Spleen (tissue), 11 donors: ENCODE measurements around the gene SLC25A48. TPM values are rescaled to one million over a fixed set of nuclear protein-coding genes. Genes with fewer than 3 reads are reported as not detected.

Experiments used
- DNase-seq: peaks from one replicate; pipeline ENCODE4 v3.0.0-alpha.2; 2020
- H3K27ac ChIP-seq, 8 donors: fragments of 200-600 bp; sonication (generic) in 7 of 8; 1 replicate in 4 of 8; 2 replicates in 4 of 8; pipeline versions ENCODE4 v1.5.0 to v1.8.0; 2016 to 2021; ENCODE audit warnings: inconsistent platforms in 4 of 8, mild to moderate bottlenecking in 4 of 8, moderate library complexity in 1 of 8
- H3K27me3 ChIP-seq, 7 donors: fragments of 200-600 bp; sonication (generic) in 6 of 7; replicated peaks in 1 of 7; 1 replicate in 4 of 7; 2 replicates in 3 of 7; pipeline versions ENCODE4 v1.5.0 to v1.8.0; 2016 to 2021; ENCODE audit warnings: inconsistent platforms in 3 of 7, mild to moderate bottlenecking in 1 of 7
- H3K36me3 ChIP-seq, 6 donors: fragments of 200-600 bp; sonication (generic) in 5 of 6; 1 replicate in 4 of 6; 2 replicates in 2 of 6; pipeline versions ENCODE4 v1.5.0 to v1.8.0; 2016 to 2021; ENCODE audit warnings: inconsistent platforms in 2 of 6
- H3K4me1 ChIP-seq, 6 donors: fragments of 200-600 bp; sonication (generic) in 5 of 6; 1 replicate in 3 of 6; 2 replicates in 3 of 6; pipeline versions ENCODE4 v1.5.0 to v1.8.0; 2016 to 2021; ENCODE audit warnings: inconsistent platforms in 3 of 6
- H3K4me3 ChIP-seq, 8 donors: fragments of 200-600 bp; sonication (generic) in 7 of 8; 1 replicate in 4 of 8; 2 replicates in 4 of 8; pipeline versions ENCODE4 v1.5.0 to v1.8.0; 2016 to 2021; ENCODE audit warnings: inconsistent platforms in 4 of 8, mild to moderate bottlenecking in 4 of 8, moderate library complexity in 2 of 8
- H3K9me3 ChIP-seq, 8 donors: fragments of 200-600 bp; sonication (generic) in 7 of 8; 1 replicate in 4 of 8; 2 replicates in 4 of 8; pipeline versions ENCODE4 v1.5.0 to v1.8.0; 2016 to 2021; ENCODE audit warnings: inconsistent platforms in 4 of 8
- POLR2A ChIP-seq, 3 donors: fragments of 450-650 bp; IDR thresholded peaks; one replicate each; pipeline ENCODE4 v1.5.1; 2017; ENCODE audit warnings: antibody characterized with exemption in 3 of 3, mild to moderate bottlenecking in 1 of 3
- POLR2AphosphoS5 ChIP-seq, 3 donors: sonication (generic); formaldehyde crosslinking; IDR thresholded peaks; one replicate each; pipeline ENCODE4 v1.5.1; 2017; ENCODE audit warnings: antibody characterized with exemption in 3 of 3
- WGBS, 5 donors: extraction: QIAGEN DNeasy Blood & Tissue Kit in 3 of 5; methylation state at CpG; one replicate each; pipeline versions ENCODE4 v1.1.5 to v1.1.7; 2013 to 2018; 5-methylcytosine and 5-hydroxymethylcytosine counted together
- intact Hi-C: fragments of 100-400 bp; cut with DNase I; formaldehyde crosslinking; loops from one replicate; pipeline ENCODE4 v1.15.0; 2023; ENCODE audit warnings: low total_unique reads
- polyA plus RNA-seq, 3 donors: library from polyadenylated mRNA; stranded (reverse); fragments of 200-250 nt; gene quantifications; one replicate each; pipeline ENCODE4 v1.2.1, GENCODE V29; 2013
- total RNA-seq, 7 donors: library from RNA; depleted of rRNA in 3 of 7; stranded (reverse); fragments of >200 nt in 3 of 7; fragmentation: NEBNext Ultra II Directional in 4 of 7; extraction: Animal tissue kit (Norgen Biotek cat#: 25700) in 4 of 7; gene quantifications; one replicate each; pipeline versions ENCODE4 v1.1.0 to v1.2.1, GENCODE V29; 2016 to 2021
- TF ChIP-seq, protein P1 (sequence below), 11 experiments: fragments of 200-600 bp in 7 of 11; fragments of 450-650 bp in 4 of 11; sonication (generic) in 4 of 11; IDR thresholded peaks in 8 of 11; conservative IDR thresholded peaks in 3 of 11; 1 replicate in 7 of 11; 2 replicates in 4 of 11; pipeline versions ENCODE4 v1.4.0 to v1.8.0; 2016 to 2021; ENCODE audit warnings: antibody characterized with exemption in 11 of 11, inconsistent platforms in 4 of 11, mild to moderate bottlenecking in 1 of 11
- donor health status: healthy with polysubstance abuse.
- donor health status: DM: no; HTN: no; CAD: no; lungs with moderate emphysema.
- donor health status: DM: no; HTN: no; CAD: no.
- donor health status: Bipolar disorder and iron deficiency.
- donor health status: healthy.
- donor health status: DM: no; HTN: no; CAD: no.
- donor health status: DM: yes; HTN: yes; CAD: no.

SLC25A48 gene
- total and polyA plus RNA-seq, 10 donors: 0.06 to 0.66 (median 0.33) TPM; not detected in 7

DNA sequence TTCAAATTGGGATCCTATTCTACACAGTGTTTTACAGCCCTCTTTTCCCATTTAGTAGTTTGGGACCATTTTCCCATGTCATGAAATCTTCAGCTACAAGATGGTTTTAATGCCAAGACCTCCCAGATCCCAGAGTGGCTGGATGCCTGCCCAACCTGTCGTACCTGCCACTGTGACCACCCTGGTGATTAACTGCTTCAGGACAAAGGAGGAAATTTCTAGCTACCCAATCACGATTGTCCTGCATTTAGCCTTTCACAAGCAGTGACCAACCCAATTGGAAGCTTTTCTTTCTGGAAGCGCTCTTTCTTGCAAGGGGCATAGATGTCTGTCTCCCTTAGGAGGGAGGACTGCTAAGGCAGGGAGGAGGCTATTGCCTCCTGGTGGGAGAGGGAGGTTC, 47.4 kb downstream of the SLC25A48 start:
- Histone ChIP-seq H3K9me3 (no peaks in the 10 kb centered on the region), H3K4me1 (no peaks in the 10 kb centered on the region), H3K27ac (no peak overlapping the region), H3K36me3 (no peaks in the 10 kb centered on the region), H3K27me3 (peaks cover 0 to 62% (median 0%) of the 10 kb centered on the region in 7 donors), H3K4me3 (no peak overlapping the region)
- TF ChIP-seq, protein P1, sequence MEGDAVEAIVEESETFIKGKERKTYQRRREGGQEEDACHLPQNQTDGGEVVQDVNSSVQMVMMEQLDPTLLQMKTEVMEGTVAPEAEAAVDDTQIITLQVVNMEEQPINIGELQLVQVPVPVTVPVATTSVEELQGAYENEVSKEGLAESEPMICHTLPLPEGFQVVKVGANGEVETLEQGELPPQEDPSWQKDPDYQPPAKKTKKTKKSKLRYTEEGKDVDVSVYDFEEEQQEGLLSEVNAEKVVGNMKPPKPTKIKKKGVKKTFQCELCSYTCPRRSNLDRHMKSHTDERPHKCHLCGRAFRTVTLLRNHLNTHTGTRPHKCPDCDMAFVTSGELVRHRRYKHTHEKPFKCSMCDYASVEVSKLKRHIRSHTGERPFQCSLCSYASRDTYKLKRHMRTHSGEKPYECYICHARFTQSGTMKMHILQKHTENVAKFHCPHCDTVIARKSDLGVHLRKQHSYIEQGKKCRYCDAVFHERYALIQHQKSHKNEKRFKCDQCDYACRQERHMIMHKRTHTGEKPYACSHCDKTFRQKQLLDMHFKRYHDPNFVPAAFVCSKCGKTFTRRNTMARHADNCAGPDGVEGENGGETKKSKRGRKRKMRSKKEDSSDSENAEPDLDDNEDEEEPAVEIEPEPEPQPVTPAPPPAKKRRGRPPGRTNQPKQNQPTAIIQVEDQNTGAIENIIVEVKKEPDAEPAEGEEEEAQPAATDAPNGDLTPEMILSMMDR (IDR thresholded peaks at IDR 0.05 in 8 of 11, conservative IDR thresholded peaks at IDR 0.05 in 3 of 11): no peak
- TF ChIP-seq POLR2AphosphoS5 (IDR thresholded peaks at IDR 0.05) (no peak), POLR2A (IDR thresholded peaks at IDR 0.05) (no peak)
- intact Hi-C loops: no loop called here
- no peak for DNase-seq
- WGBS, 5 donors: 69 to 78% (median 71%) methylated on average over 3 of the region's 3 CpGs

DNA sequence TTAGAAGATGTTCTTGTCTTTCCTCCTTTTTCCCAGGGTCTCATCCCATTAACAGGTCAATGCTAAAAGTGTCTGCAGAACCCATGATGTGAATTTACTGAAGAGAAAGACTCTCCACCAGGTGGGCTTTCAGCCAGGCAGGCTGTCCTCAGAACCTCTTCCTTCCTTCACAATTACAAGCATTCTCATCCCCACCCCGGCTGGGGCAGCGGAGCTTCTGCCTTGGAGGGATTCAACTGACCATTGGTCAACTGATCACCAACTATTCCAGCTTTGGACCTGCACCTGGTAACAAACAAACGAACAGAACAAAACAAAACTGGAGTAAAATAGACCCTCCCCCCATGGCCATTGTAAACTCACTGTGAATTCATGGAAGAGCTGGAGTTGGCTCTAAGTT, 48.6 kb downstream of the SLC25A48 start:
- no peak overlapping the region for H3K27ac ChIP-seq
- intact Hi-C loops: no loop called here
- 73 to 84% (median 74%) methylated on average over 3 of the region's 3 CpGs for WGBS, 5 donors
- DNase-seq: no peak
- TF ChIP-seq, protein P1 (IDR thresholded peaks at IDR 0.05 in 8 of 11, conservative IDR thresholded peaks at IDR 0.05 in 3 of 11): no peak
- TF ChIP-seq POLR2AphosphoS5 (IDR thresholded peaks at IDR 0.05): no peak
- TF ChIP-seq POLR2A (IDR thresholded peaks at IDR 0.05): no peak
- no peak overlapping the region for H3K4me3 ChIP-seq
- peaks cover 0 to 62% (median 0%) of the 10 kb centered on the region in 7 donors for H3K27me3 ChIP-seq
- no peaks in the 10 kb centered on the region for H3K36me3 ChIP-seq
- H3K4me1 ChIP-seq: peaks cover 0 to 6% (median 5%) of the 10 kb centered on the region in 6 donors
- H3K9me3 ChIP-seq: no peaks in the 10 kb centered on the region

DNA sequence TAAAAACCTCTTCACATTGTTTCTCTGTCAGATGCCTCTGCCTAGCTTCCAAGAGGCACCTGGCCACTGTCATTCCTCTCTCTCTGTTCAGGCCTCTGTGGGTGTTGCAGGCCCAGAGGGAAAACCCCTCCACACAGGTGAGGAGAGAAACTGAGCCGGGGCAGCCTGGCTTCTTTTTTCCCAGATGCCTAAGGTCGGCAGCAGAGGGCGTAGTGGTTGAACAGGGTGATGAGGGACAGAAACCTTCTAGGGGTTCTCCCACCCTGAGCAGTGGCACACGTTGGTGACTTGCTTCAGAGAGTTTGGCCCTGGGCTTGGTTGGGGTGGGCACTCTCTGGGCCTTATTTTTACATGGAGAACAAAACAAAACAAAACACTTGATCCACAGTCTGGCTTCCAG, 49.0 kb downstream of the SLC25A48 start:
- Histone ChIP-seq H3K9me3 (no peaks in the 10 kb centered on the region), H3K4me3 (no peak overlapping the region), H3K36me3 (no peaks in the 10 kb centered on the region), H3K27me3 (peaks cover 0 to 60% (median 0%) of the 10 kb centered on the region in 7 donors), H3K4me1 (peaks cover 0 to 6% (median 5%) of the 10 kb centered on the region in 6 donors), H3K27ac (no peak overlapping the region)
- DNase-seq: no peak
- intact Hi-C loops: no loop called here
- 39 to 49% (median 43%) methylated on average over 4 of the region's 4 CpGs for WGBS, 5 donors
- TF ChIP-seq, protein P1 (IDR thresholded peaks at IDR 0.05 in 8 of 11, conservative IDR thresholded peaks at IDR 0.05 in 3 of 11): no peak
- no peak for TF ChIP-seq POLR2AphosphoS5 (IDR thresholded peaks at IDR 0.05)
- no peak for TF ChIP-seq POLR2A (IDR thresholded peaks at IDR 0.05)

DNA sequence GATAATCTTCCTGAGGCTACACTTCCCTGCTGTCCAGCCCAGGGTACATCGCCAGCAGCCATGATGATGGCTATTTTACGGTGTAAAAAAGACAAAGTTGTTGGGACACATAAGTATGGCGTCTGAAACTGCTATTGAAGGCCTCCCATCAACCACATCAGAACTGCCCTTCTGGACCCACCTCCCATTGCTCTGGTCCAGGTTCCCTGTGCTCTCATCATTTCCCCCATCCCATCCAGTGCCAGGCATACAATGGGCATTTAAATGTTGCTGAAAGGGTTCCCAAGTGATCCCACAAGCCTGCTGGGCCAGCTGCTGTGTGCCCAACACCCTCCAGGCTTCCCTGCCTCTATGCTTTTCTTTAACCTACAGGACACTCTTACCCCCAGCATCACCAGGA, 50.6 kb downstream of the SLC25A48 start:
- H3K4me1 ChIP-seq: peaks cover 0 to 6% (median 5%) of the 10 kb centered on the region in 6 donors
- H3K9me3 ChIP-seq: no peaks in the 10 kb centered on the region
- DNase-seq: no peak
- WGBS, 5 donors: 88 to 100% (median 92%) methylated on average over 3 of the region's 3 CpGs
- H3K36me3 ChIP-seq: no peaks in the 10 kb centered on the region
- intact Hi-C loops: loop anchor here (5.0 kb wide), 1 partner anchor 327 kb away; no protein-coding TSS in a partner anchor
- peaks cover 0 to 55% (median 0%) of the 10 kb centered on the region in 7 donors for H3K27me3 ChIP-seq
- H3K4me3 ChIP-seq: no peak overlapping the region
- TF ChIP-seq POLR2AphosphoS5 (IDR thresholded peaks at IDR 0.05) (no peak), POLR2A (IDR thresholded peaks at IDR 0.05) (no peak)
- TF ChIP-seq, protein P1 (IDR thresholded peaks at IDR 0.05 in 8 of 11, conservative IDR thresholded peaks at IDR 0.05 in 3 of 11): no peak
- no peak overlapping the region for H3K27ac ChIP-seq
